ENCODE measurements around the gene MIOX. TPM values are rescaled to one million over a fixed set of nuclear protein-coding genes. Genes with fewer than 3 reads are reported as not detected.

The MIOX gene
- total and polyA plus RNA-seq, 2 of the 13 experiments (the other 11 are each of a cell fraction or from before 2014, with no cell fraction given) = 1.5 to 2.9 TPM

DNA sequence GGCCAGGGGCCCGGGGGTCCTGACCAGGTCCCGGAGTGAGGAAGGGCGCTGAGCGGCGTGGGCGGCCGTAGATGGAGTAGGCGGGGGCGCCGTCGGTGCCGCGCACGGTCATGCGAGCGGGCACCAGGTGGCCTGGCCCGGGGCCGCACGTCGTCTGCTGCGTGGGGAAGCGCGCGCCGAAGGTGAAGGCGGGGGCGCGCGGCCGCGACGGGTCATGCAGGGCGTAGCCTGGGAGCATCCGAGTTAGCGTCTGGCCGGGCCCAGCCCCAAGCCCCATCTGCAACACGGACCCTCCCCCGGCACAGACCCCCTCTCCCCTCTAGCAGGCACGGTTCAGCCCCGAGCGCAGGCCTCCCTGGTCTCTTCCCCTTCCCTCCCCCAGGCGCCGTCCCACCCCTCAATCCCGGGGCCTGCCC lies 44.9 kb downstream of the MIOX start:
- H3K4me2 ChIP-seq (ENCODE audit: low read depth, low read length) = peak overlapping the region; percentile 84
- WGBS (ENCODE audit: low lambda C conversion rate) = 0% methylated on average over 7 of the region's 44 CpGs
- peak overlapping the region; percentile 73 for H3K9ac ChIP-seq (ENCODE audit: insufficient read depth, low read depth, low read length)
- BruUV-seq (replicated peaks) = no TSS peak
- ATAC-seq (peak; percentile 12), FAIRE-seq (no peak), DNase-seq (ENCODE audit: low spot score) (no peak)
- H3K79me2 ChIP-seq (ENCODE audit: insufficient read depth, low read length) = peaks cover 2% of the 10 kb centered on the region
- H3K4me1 ChIP-seq (ENCODE audit: insufficient read depth, low read length) = peaks cover 74% of the 10 kb centered on the region
- POLR2A ChIA-PET = interaction anchor here (0.8 to 5.9 kb wide), 8 partner anchors 8 to 110 kb away, joined by 3 to 34 read pairs (median 6); partner anchors contain the start of genes KLHDC7B, LMF2, NCAPH2 and SYCE3
- H2AFZ ChIP-seq (ENCODE audit: low read length) = no peak overlapping the region
- H4K20me1 ChIP-seq (ENCODE audit: insufficient read depth, low read length) = no peaks in the 10 kb centered on the region
- no peaks in the 10 kb centered on the region for H3K9me3 ChIP-seq (ENCODE audit: low read length)
- CTCF ChIA-PET (ENCODE audit: low intra/inter-chr PET ratio, low total read pairs) = no interaction called here
- peak overlapping the region; percentile 74 for H3K27ac ChIP-seq (ENCODE audit: extremely low read length, insufficient read depth, low read length)
- intact Hi-C loops (cut with micrococcal nuclease; ENCODE audit: unreplicated experiment) (no loop called here), in situ Hi-C loops (cut with HindIII; ENCODE audit: extremely low pct_ligation_motif_present, low pct_unique_long_range_greater_than_20kb) (loop anchor here (5.0 kb wide), 1 partner anchor 36 kb away; no protein-coding TSS in a partner anchor)
- peak overlapping the region; percentile 58 to 83 (median 74) for H3K4me3 ChIP-seq (replicated peaks in 1 of 3; ENCODE audit: insufficient read depth in 1 of 3, low read depth in 2 of 3, low read length in 3 of 3)
- no peaks in the 10 kb centered on the region for H3K36me3 ChIP-seq (replicated peaks in 1 of 2; ENCODE audit: control insufficient read depth in 1 of 2, insufficient read depth in 2 of 2, low read length in 2 of 2)
- 0 out of 5 replicates have a peak, but pooled peaks cover 0 to 6% of the 10 kb centered on the region in 2 experiments for H3K27me3 ChIP-seq (ENCODE audit: control insufficient read depth in 1 of 2, insufficient read depth in 2 of 2, low read length in 2 of 2)
- no peak for TF ChIP-seq ATF7 (IDR thresholded peaks at IDR 0.05)
- TF ChIP-seq ATF7 (CRISPR knock-in tag; IDR thresholded peaks at IDR 0.05) = no peak
- TF ChIP-seq RBFOX2 (IDR thresholded peaks at IDR 0.05; ENCODE audit: low read depth, low read length) = peak; percentile 33; the same call in 1 of the 2 replicates
- 0 out of 2 replicates have a peak, but pooled peaks have one; percentile 11 for TF ChIP-seq ZNF441 (CRISPR knock-in tag; IDR thresholded peaks at IDR 0.05; ENCODE audit: borderline replicate concordance)
- 0 out of 2 replicates have a peak, but pooled peaks have one; percentile 22 for TF ChIP-seq AKAP8 (CRISPR knock-in tag; IDR thresholded peaks at IDR 0.05)
- 0 out of 2 replicates have a peak, but pooled peaks have one; percentile 44 for TF ChIP-seq KAT7 (CRISPR knock-in tag; IDR thresholded peaks at IDR 0.05; ENCODE audit: borderline replicate concordance)
- TF ChIP-seq RCOR2 (CRISPR knock-in tag; IDR thresholded peaks at IDR 0.05) = no peak
- TF ChIP-seq, protein P1, sequence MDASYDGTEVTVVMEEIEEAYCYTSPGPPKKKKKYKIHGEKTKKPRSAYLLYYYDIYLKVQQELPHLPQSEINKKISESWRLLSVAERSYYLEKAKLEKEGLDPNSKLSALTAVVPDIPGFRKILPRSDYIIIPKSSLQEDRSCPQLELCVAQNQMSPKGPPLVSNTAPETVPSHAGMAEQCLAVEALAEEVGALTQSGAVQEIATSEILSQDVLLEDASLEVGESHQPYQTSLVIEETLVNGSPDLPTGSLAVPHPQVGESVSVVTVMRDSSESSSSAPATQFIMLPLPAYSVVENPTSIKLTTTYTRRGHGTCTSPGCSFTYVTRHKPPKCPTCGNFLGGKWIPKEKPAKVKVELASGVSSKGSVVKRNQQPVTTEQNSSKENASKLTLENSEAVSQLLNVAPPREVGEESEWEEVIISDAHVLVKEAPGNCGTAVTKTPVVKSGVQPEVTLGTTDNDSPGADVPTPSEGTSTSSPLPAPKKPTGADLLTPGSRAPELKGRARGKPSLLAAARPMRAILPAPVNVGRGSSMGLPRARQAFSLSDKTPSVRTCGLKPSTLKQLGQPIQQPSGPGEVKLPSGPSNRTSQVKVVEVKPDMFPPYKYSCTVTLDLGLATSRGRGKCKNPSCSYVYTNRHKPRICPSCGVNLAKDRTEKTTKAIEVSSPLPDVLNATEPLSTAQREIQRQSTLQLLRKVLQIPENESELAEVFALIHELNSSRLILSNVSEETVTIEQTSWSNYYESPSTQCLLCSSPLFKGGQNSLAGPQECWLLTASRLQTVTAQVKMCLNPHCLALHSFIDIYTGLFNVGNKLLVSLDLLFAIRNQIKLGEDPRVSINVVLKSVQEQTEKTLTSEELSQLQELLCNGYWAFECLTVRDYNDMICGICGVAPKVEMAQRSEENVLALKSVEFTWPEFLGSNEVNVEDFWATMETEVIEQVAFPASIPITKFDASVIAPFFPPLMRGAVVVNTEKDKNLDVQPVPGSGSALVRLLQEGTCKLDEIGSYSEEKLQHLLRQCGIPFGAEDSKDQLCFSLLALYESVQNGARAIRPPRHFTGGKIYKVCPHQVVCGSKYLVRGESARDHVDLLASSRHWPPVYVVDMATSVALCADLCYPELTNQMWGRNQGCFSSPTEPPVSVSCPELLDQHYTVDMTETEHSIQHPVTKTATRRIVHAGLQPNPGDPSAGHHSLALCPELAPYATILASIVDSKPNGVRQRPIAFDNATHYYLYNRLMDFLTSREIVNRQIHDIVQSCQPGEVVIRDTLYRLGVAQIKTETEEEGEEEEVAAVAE (CRISPR knock-in tag; IDR thresholded peaks at IDR 0.05; ENCODE audit: borderline replicate concordance) = no peak
- peak; percentile 34; the same call in 1 of the 2 replicates for TF ChIP-seq ZNF501 (CRISPR knock-in tag; IDR thresholded peaks at IDR 0.05)
- TF ChIP-seq ZNF782 (CRISPR knock-in tag; IDR thresholded peaks at IDR 0.05; ENCODE audit: borderline replicate concordance) = 0 out of 2 replicates have a peak, but pooled peaks have one; percentile 39
- TF ChIP-seq, protein P2, sequence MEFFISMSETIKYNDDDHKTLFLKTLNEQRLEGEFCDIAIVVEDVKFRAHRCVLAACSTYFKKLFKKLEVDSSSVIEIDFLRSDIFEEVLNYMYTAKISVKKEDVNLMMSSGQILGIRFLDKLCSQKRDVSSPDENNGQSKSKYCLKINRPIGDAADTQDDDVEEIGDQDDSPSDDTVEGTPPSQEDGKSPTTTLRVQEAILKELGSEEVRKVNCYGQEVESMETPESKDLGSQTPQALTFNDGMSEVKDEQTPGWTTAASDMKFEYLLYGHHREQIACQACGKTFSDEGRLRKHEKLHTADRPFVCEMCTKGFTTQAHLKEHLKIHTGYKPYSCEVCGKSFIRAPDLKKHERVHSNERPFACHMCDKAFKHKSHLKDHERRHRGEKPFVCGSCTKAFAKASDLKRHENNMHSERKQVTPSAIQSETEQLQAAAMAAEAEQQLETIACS (CRISPR knock-in tag; IDR thresholded peaks at IDR 0.05) = peak; percentile 86
- 0 out of 2 replicates have a peak, but pooled peaks have one; percentile 27 for TF ChIP-seq ZNF138 (CRISPR knock-in tag; IDR thresholded peaks at IDR 0.05; ENCODE audit: low read depth)
- 0 out of 2 replicates have a peak, but pooled peaks have one; percentile 2 for TF ChIP-seq ZBTB38 (CRISPR knock-in tag; IDR thresholded peaks at IDR 0.05)
- 0 out of 2 replicates have a peak, but pooled peaks have one; percentile 31 for TF ChIP-seq SP2 (CRISPR knock-in tag; IDR thresholded peaks at IDR 0.05)
- TF ChIP-seq ZNF205 (CRISPR knock-in tag; IDR thresholded peaks at IDR 0.05) = no peak
- TF ChIP-seq ZNF776 (CRISPR knock-in tag; IDR thresholded peaks at IDR 0.05) = 0 out of 2 replicates have a peak, but pooled peaks have one; percentile 41
- TF ChIP-seq TCF7 (IDR thresholded peaks at IDR 0.05; ENCODE audit: low read depth) = no peak
- TF ChIP-seq CAMTA2 (CRISPR knock-in tag; IDR thresholded peaks at IDR 0.05; ENCODE audit: borderline replicate concordance) = 0 out of 2 replicates have a peak, but pooled peaks have one; percentile 55
